Karpas-422 (cell line): ENCODE data around the gene DYNLL1. TPM values are rescaled to one million over a fixed set of nuclear protein-coding genes. Genes with fewer than 3 reads are reported as not detected.
A peak's percentile ranks its signal among the peaks of the same experiment; 100 is the strongest.
"Not testable (repeated sequence)": the region's sequence is repeated elsewhere in the genome, so short reads cannot be mapped to it uniquely, and the experiment has no call there.

Experiments used
- DNase-seq: peaks from one replicate; pipeline ENCODE4 v3.0.0-alpha.2; 2015
- H2AFZ ChIP-seq: fragments of 200-600 bp; sonication (generic); 2 replicates; pipeline ENCODE4 v1.6.1; 2014; ENCODE audit warnings: antibody characterized with exemption, low read length, mixed read lengths
- H3K27ac ChIP-seq: fragments of 200-600 bp; sonication (generic); 2 replicates; pipeline ENCODE4 v1.5.1; 2014; ENCODE audit warnings: mild to moderate bottlenecking, low read length, moderate library complexity
- H3K27me3 ChIP-seq: fragments of 200-600 bp; sonication (generic); 2 replicates; pipeline ENCODE4 v1.6.1; 2014; ENCODE audit warnings: low read length, mixed read lengths
- H3K36me3 ChIP-seq: fragments of 200-600 bp; sonication (generic); 2 replicates; pipeline ENCODE4 v1.6.1; 2014; ENCODE audit warnings: low read length, mixed read lengths; ENCODE audit not compliant: insufficient read depth
- H3K4me1 ChIP-seq: fragments of 200-600 bp; sonication (generic); 2 replicates; pipeline ENCODE4 v1.6.1; 2014; ENCODE audit warnings: mild to moderate bottlenecking, low read length, mixed read lengths
- H3K4me2 ChIP-seq: fragments of 200-600 bp; sonication (generic); 2 replicates; pipeline ENCODE4 v1.6.1; 2014; ENCODE audit warnings: low read length, low read depth, mild to moderate bottlenecking; ENCODE audit not compliant: poor library complexity, severe bottlenecking
- H3K4me3 ChIP-seq: fragments of 200-600 bp; sonication (generic); 2 replicates; pipeline ENCODE4 v1.5.1; 2014; ENCODE audit warnings: mild to moderate bottlenecking, antibody characterized with exemption, low read length, mixed read lengths
- H3K79me2 ChIP-seq: fragments of 200-600 bp; sonication (generic); 2 replicates; pipeline ENCODE4 v1.6.1; 2014; ENCODE audit warnings: mild to moderate bottlenecking, low read length, mixed read lengths
- H3K9ac ChIP-seq: fragments of 200-600 bp; sonication (generic); 2 replicates; pipeline ENCODE4 v1.6.0; 2014; ENCODE audit warnings: low read length
- H3K9me2 ChIP-seq: fragments of 200-600 bp; sonication (generic), shearing (Covaris generic); replicated peaks from 2 replicates; pipeline ENCODE4 v1.6.0; 2014; ENCODE audit warnings: mild to moderate bottlenecking, low read length, moderate library complexity; ENCODE audit not compliant: insufficient read depth
- H3K9me3 ChIP-seq: fragments of 300-700, 200-600 bp; sonication (generic); 2 replicates; pipeline ENCODE4 v1.6.1; 2014; ENCODE audit warnings: low read length, mixed read lengths
- H4K20me1 ChIP-seq: fragments of 200-600 bp; sonication (generic); 2 replicates; pipeline ENCODE4 v1.6.1; 2014; ENCODE audit warnings: mild to moderate bottlenecking, antibody characterized with exemption, low read length, low read depth; ENCODE audit not compliant: insufficient read depth
- total RNA-seq: library from RNA; depleted of rRNA; stranded (reverse); fragments of >200 nt; shearing (Covaris generic); gene quantifications from 2 replicates; pipeline ENCODE4 v1.2.3, GENCODE V29; 2014; ENCODE audit warnings: low replicate concordance

The DYNLL1 gene
- total RNA-seq, 1 experiment from 2014 or later = 308 TPM

DNA sequence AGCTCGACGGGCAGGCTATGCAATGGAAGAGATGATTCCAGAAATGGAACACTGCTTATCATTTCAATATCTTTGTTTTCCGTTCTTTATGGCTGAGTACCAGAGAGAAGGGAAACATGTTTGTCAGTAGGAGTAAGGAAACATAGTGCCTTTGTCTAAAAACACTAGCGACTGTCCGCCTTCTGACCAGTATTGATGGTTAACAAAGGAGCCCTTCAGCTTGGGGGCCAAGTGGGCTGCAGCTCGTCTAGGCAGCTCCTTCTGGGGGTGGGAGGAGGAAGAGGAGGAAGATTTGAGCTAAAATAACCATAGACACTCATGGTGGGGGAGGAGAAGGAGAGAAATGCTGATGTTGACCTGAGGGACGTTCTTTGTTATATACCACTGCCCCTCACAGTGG is 18.1 kb downstream of the DYNLL1 start:
- no peak overlapping the region for H3K4me3 ChIP-seq

DNA sequence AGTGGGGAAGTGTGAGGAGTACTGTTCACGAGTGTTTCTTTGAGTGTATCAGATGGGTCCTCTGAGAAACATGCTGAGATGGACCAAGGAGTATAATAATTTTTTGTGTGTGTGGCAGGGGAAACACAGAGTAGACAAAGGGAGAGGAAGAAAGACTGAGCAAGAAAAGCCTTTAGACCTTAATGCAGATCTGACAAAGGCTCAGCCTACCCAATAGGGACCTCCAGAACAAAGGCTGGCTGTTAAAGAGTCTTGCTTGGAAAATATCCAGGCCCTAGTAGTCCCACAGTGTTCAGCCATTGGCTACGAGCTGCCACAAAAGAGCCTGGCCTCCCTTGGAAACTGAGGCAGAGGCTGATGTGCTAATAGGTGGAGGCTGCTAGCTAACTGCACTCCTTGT is 19.6 kb downstream of the DYNLL1 start:
- Histone ChIP-seq H2AFZ (no peak overlapping the region), H3K9me3 (no peaks in the 10 kb centered on the region), H3K4me3 (no peak overlapping the region), H3K9ac (no peak overlapping the region), H3K27ac (no peak overlapping the region), H3K79me2 (no peaks in the 10 kb centered on the region), H3K4me1 (no peaks in the 10 kb centered on the region), H3K9me2 (no peaks in the 10 kb centered on the region), H3K4me2 (no peak overlapping the region), H4K20me1 (no peaks in the 10 kb centered on the region), H3K27me3 (no peaks in the 10 kb centered on the region), H3K36me3 (peaks cover 5% of the 10 kb centered on the region; the same call in 1 of the 2 replicates)
- no peak for DNase-seq

More for the DNA sequence above, 18.1 kb downstream of the DYNLL1 start:
- Histone ChIP-seq H3K4me2 (no peak overlapping the region), H4K20me1 (no peaks in the 10 kb centered on the region), H2AFZ (no peak overlapping the region), H3K79me2 (no peaks in the 10 kb centered on the region), H3K9me2 (no peaks in the 10 kb centered on the region), H3K9ac (no peak overlapping the region), H3K4me1 (no peaks in the 10 kb centered on the region), H3K9me3 (no peaks in the 10 kb centered on the region), H3K36me3 (peaks cover 5% of the 10 kb centered on the region; the same call in 1 of the 2 replicates), H3K27me3 (no peaks in the 10 kb centered on the region), H3K27ac (no peak overlapping the region)
- DNase-seq = no peak

DNA sequence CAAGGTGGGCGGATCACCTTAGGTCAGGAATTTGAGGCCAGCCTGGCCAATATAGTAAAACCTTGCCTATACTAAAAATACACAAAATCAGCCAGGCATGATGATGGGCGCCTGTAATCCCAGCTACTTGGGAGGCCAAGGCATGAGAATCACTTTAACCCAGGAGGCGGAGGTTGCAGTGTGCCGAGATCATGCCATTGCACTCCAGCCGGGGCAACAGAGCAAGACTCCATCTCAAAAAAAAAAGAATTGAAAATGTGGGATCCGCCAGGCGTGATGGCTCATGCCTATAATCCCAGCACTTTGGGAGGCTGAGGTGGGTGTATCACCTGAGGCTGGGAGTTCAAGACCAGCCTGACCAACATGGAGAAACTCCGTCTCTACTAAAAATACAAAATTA is 23.4 kb downstream of the DYNLL1 start:
- not testable (repeated sequence) for H3K4me3 ChIP-seq, H3K9ac ChIP-seq, H3K9me2 ChIP-seq, H3K4me1 ChIP-seq, H3K36me3 ChIP-seq, DNase-seq, H3K79me2 ChIP-seq, H3K27me3 ChIP-seq, H4K20me1 ChIP-seq, H3K27ac ChIP-seq, H3K4me2 ChIP-seq, H2AFZ ChIP-seq, H3K9me3 ChIP-seq

DNA sequence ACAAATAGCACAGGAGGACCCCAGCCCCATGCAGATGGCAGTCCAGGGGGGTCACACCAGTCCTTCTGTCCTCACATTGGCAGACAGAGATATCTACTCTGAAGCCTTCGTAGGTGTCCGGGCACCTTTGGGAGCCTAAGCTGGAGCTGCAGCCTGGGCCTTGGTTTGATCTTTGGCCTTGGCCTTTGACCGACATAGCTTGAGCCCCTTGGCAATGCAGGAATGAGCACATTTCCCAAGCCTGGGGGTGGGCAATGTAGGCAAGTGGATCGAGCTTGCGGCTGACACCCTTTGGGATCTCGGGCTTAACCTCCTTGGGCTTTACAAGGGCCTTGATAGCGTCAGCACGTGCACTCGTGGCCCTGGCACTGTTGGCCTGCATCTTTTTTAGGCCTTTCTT is 26.7 kb downstream of the DYNLL1 start:
- Histone ChIP-seq H3K9ac (no peak overlapping the region), H3K4me3 (no peak overlapping the region), H3K27ac (no peak overlapping the region), H3K36me3 (peaks cover 4% of the 10 kb centered on the region; the same call in 1 of the 2 replicates), H3K9me3 (no peaks in the 10 kb centered on the region), H3K9me2 (no peaks in the 10 kb centered on the region), H4K20me1 (no peaks in the 10 kb centered on the region), H3K27me3 (no peaks in the 10 kb centered on the region), H3K4me2 (no peak overlapping the region), H3K79me2 (peaks cover 8% of the 10 kb centered on the region), H2AFZ (no peak overlapping the region), H3K4me1 (peaks cover 3% of the 10 kb centered on the region; the same call in 1 of the 2 replicates)
- no peak for DNase-seq

DNA sequence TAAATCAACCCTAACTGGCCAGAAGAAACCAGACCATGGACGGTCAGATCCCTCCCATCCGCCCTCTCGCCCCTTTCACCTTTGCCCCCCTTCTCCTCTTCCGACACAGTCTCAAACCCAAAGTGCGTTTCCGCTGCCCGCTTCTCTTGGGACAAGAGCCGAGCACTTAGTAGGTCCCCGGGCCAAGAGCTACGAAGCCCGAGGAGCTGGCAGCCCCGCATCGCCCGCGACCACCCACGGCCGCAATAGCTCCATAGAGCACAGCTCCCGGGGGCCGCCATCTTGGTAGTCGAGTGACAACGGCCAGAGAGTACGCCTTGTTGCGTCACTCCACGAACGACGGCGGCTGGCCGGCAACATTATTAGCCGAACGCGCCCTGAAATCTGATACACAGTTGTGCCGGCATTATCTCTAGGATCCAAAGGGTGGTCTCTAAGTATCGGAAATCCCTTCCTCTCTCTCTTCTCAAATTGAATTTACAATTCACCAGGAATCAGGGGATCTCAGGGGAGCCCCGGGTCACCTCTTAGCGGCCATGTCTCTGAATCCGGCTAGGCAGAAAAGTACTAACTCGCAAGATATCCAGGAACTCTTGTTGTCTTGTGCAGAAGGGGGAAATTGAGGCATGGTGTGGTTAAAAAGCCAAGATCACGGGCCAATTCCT is 33.1 kb downstream of the DYNLL1 start, which contains the start of gene COQ5:
Gene COQ5 (minus strand): TSS at position 298 of the 665 bp plus-strand sequence. CDS start 17 bp downstream, at position 281.
- Histone ChIP-seq H3K4me1 (peaks cover 20% of the 10 kb centered on the region), H3K27me3 (no peaks in the 10 kb centered on the region), H2AFZ (peak within 1 kb of the TSS; percentile 89), H4K20me1 (no peaks in the 10 kb centered on the region), H3K4me3 (peak within 1 kb of the TSS; percentile 98), H3K9me3 (no peaks in the 10 kb centered on the region), H3K36me3 (peaks cover 4% of the 10 kb centered on the region; the same call in 1 of the 2 replicates), H3K9me2 (no peaks in the 10 kb centered on the region), H3K4me2 (peak within 1 kb of the TSS; percentile 90), H3K27ac (peak within 1 kb of the TSS; percentile 31), H3K79me2 (peaks cover 17% of the 10 kb centered on the region), H3K9ac (peak within 1 kb of the TSS; percentile 90)
- peak; percentile 95 for DNase-seq

DNA sequence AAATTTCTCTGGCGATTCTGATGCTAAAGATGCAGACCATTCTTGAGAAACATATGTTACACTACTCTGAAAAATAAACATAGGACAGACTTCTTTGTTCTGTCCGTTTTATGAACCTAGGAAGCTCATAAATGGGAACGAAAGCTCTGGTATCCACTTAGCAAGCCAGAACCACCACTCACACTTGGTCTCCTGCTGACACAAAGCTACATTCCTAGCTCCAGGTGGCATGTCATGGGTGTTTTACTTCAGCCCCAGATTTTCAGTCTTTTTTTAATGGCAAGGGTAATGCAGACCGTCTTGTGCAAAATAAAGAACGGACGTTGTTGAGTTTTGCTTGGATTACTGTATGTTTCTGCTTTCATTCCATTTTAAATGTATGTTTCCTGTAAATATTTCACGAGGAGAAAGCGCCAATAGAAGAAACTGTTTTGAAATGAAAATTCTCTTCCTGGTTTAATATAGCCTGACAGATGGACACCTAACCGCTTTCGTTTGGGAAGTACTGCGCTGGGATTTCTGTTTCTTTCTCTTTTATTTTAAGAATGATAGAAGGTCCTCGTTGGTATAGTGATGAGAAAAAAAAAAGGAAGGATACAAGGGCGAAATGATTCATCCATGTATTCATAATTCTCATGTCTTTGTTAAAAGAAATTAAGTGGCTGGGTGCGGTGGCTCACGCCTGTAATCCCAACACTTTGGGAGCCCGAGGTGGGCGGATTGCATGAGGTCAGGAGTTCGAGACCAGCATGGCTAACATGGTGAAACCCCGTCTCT is 33.9 kb downstream of the DYNLL1 start:
- no peak for DNase-seq
- peaks cover 20% of the 10 kb centered on the region for H3K4me1 ChIP-seq
- H3K4me3 ChIP-seq = peak overlapping the region; percentile 98
- H3K79me2 ChIP-seq = peaks cover 22% of the 10 kb centered on the region
- H3K4me2 ChIP-seq = peak overlapping the region; percentile 90
- no peak overlapping the region for H3K27ac ChIP-seq
- H3K9me2 ChIP-seq = no peaks in the 10 kb centered on the region
- peaks cover 4% of the 10 kb centered on the region; the same call in 1 of the 2 replicates for H3K36me3 ChIP-seq
- no peaks in the 10 kb centered on the region for H3K9me3 ChIP-seq
- H3K9ac ChIP-seq = peak overlapping the region; percentile 90
- no peaks in the 10 kb centered on the region for H4K20me1 ChIP-seq
- no peaks in the 10 kb centered on the region for H3K27me3 ChIP-seq
- H2AFZ ChIP-seq = peak overlapping the region; percentile 89

DNA sequence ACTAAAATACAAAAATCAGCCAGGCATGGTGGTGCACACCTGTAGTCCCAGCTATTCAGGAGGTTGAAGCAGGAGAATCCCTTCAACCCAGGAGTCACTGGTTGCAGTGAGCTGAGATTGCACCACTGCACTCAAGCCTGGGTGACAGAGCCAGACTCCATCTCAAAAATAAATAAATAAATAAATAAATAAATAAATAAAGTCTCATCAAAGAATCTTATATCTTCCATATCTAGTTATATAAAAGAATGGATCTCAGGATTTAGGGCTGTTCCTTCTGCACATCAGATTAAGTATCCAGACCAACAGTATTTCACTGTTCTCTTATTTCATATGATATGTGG is 34.5 kb downstream of the DYNLL1 start:
- H3K4me2 ChIP-seq = not testable (repeated sequence)

DNA sequence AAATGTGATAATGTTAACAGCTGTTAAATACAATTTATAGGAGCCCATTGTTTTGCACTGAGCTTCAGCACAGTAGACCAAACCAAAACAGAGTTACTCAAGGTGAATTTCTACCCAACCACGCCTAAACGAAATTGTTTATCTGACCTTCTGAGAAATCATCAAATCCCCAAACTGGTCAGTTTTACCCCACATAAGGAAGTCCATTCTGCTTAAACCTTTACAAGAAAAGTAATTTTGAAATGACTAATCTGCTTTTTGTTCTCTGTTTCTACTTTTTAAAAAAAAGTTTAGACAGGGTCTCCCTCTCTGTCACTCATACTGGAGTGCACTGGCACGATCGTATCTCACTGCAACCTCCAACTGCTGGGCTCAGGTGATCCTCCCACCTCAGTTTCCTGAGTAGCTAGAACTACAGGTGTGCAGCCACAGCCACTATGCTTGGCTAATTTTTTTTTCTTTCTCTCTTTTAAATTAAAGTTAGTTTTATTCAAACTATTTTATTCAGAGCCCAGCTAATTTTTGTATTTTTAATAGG is 36.9 kb downstream of the DYNLL1 start:
- Histone ChIP-seq H3K9me3 (no peaks in the 10 kb centered on the region), H3K4me1 (peaks cover 44% of the 10 kb centered on the region), H3K27me3 (no peaks in the 10 kb centered on the region), H3K27ac (no peak overlapping the region), H4K20me1 (peaks cover 14% of the 10 kb centered on the region; the same call in 1 of the 2 replicates), H3K36me3 (peaks cover 15% of the 10 kb centered on the region; the same call in 1 of the 2 replicates), H3K4me3 (no peak overlapping the region), H3K4me2 (no peak overlapping the region), H3K9me2 (no peaks in the 10 kb centered on the region), H3K79me2 (peaks cover 43% of the 10 kb centered on the region), H3K9ac (no peak overlapping the region), H2AFZ (no peak overlapping the region)
- no peak for DNase-seq

More for the DNA sequence above, 34.5 kb downstream of the DYNLL1 start:
- H3K4me3 ChIP-seq, H2AFZ ChIP-seq, H3K27me3 ChIP-seq, H3K27ac ChIP-seq, H3K9me3 ChIP-seq, H3K9ac ChIP-seq, DNase-seq, H3K9me2 ChIP-seq, H3K36me3 ChIP-seq, H4K20me1 ChIP-seq: not testable (repeated sequence)
- Histone ChIP-seq H3K4me1 (peaks cover 24% of the 10 kb centered on the region), H3K79me2 (peaks cover 28% of the 10 kb centered on the region)
